K562 (cell line): ENCODE results near the gene PPM1N. TPM values are rescaled to one million over a fixed set of nuclear protein-coding genes. Genes with fewer than 3 reads are reported as not detected.
A peak's percentile ranks its signal among the peaks of the same experiment; 100 is the strongest.

ENCODE experiments used
- ATAC-seq: fragments of 200-7000 bp; cut with Tn5 transposase; 3 replicates; pipeline ENCODE4 v1.9.1; 2020; ENCODE audit warnings: moderate library complexity
- BruUV-seq: library from RNA; stranded (reverse); fragments of 400-500 nt; replicated peaks from 2 replicates; lab custom pipeline; 2021; lab: Mats Ljungman, UMichigan
- CTCF ChIA-PET: fragments of 300-600 bp; formaldehyde crosslinking; extraction: SDS; loops from one replicate; lab custom pipeline; 2021; ENCODE audit warnings: low intra/inter-chr PET ratio; lab: Yijun Ruan, JAX
- POLR2A ChIA-PET: fragments of 300-600, 350-650 bp; sonication (Branson Sonifier 250); formaldehyde crosslinking; extraction: SDS; loops from one replicate; lab custom pipeline; 2021; ENCODE audit warnings: antibody characterized with exemption, inconsistent platforms; lab: Yijun Ruan, JAX
- DNase-seq, 4 experiments: peaks; one replicate each; pipeline versions ENCODE4 v3.0.0 to v3.0.0-alpha.2; 2011 to 2018; ENCODE audit warnings: low spot score in 3 of 4, mixed read lengths in 3 of 4; ENCODE audit errors: extremely low read depth in 1 of 4
- FAIRE-seq: peaks from 2 replicates; lab custom pipeline; 2011; peaks lifted over from hg19 to GRCh38; lab: Jason Lieb, UNC
- H2AFZ ChIP-seq: 2 replicates; pipeline ENCODE4 v1.6.0; 2011; ENCODE audit warnings: low read depth, low read length, control low read depth, inconsistent platforms
- H3K27ac ChIP-seq: fragments of 200-600 bp; 3 replicates; pipeline ENCODE4 v1.8.0; 2011; ENCODE audit warnings: low read depth, mild to moderate bottlenecking, control low read depth, inconsistent platforms, low read length, moderate library complexity, mixed read lengths; ENCODE audit errors: extremely low read depth
- H3K27me3 ChIP-seq, 2 experiments: fragments of 300-600 bp in 1 of 2; 2 replicates in 1 of 2; 3 replicates in 1 of 2; pipeline versions ENCODE4 v1.6.0 to v1.8.0; 2011; ENCODE audit warnings: inconsistent platforms in 2 of 2, low read length in 2 of 2, mild to moderate bottlenecking in 1 of 2, mixed read lengths in 1 of 2, moderate library complexity in 1 of 2; ENCODE audit not compliant: control insufficient read depth in 2 of 2, insufficient read depth in 2 of 2
- H3K36me3 ChIP-seq: fragments of 300-600 bp; 3 replicates; pipeline ENCODE4 v1.8.0; 2011; ENCODE audit warnings: mild to moderate bottlenecking, low read length, inconsistent platforms; ENCODE audit not compliant: control insufficient read depth, insufficient read depth
- H3K4me1 ChIP-seq, 2 experiments: fragments of 200-600 bp in 1 of 2; replicated peaks in 1 of 2; 2 replicates in 1 of 2; 3 replicates in 1 of 2; pipeline versions ENCODE4 v1.5.1 to v1.8.0; 2011; ENCODE audit warnings: inconsistent platforms in 2 of 2, low read length in 2 of 2, mild to moderate bottlenecking in 1 of 2, mixed read lengths in 1 of 2, moderate library complexity in 1 of 2; ENCODE audit not compliant: control insufficient read depth in 2 of 2, insufficient read depth in 2 of 2
- H3K4me2 ChIP-seq: 2 replicates; pipeline ENCODE4 v1.6.1; 2011; ENCODE audit warnings: low read length, control low read depth, inconsistent platforms, mixed read lengths; ENCODE audit not compliant: insufficient read depth
- H3K4me3 ChIP-seq: fragments of 200-600 bp; sonication (generic), shearing (Covaris generic); 2 replicates; pipeline ENCODE4 v1.5.1; 2016; ENCODE audit warnings: control low read depth, inconsistent platforms
- H3K79me2 ChIP-seq: fragments of 200-600 bp; 3 replicates; pipeline ENCODE4 v1.8.0; 2011; ENCODE audit warnings: low read length, inconsistent platforms; ENCODE audit not compliant: control insufficient read depth, insufficient read depth
- H3K9ac ChIP-seq, 2 experiments: 2 replicates each; pipeline versions ENCODE4 v1.6.0 to v1.6.1; 2011; ENCODE audit warnings: low read depth in 2 of 2, low read length in 2 of 2, control low read depth in 1 of 2, inconsistent platforms in 1 of 2, mild to moderate bottlenecking in 1 of 2, mixed read lengths in 1 of 2; ENCODE audit not compliant: insufficient read depth in 1 of 2
- H3K9me1 ChIP-seq: one replicate; pipeline ENCODE4 v1.6.0; 2011; ENCODE audit warnings: inconsistent platforms, mild to moderate bottlenecking, low read length, moderate library complexity; ENCODE audit not compliant: control insufficient read depth, insufficient read depth
- H3K9me3 ChIP-seq: replicated peaks from 2 replicates; pipeline ENCODE4 v1.5.1; 2011; ENCODE audit warnings: low read depth, low read length, inconsistent platforms; ENCODE audit not compliant: control insufficient read depth, insufficient read depth
- H4K20me1 ChIP-seq: replicated peaks from 2 replicates; pipeline ENCODE4 v1.6.1; 2011; ENCODE audit warnings: low read length, inconsistent platforms, mixed read lengths; ENCODE audit not compliant: control insufficient read depth, insufficient read depth
- SPI1 ChIP-seq: IDR thresholded peaks from 2 replicates; pipeline ENCODE4 v1.6.1; 2011; ENCODE audit warnings: low read depth, low read length, control low read depth, borderline replicate concordance
- TSHZ1 ChIP-seq: fragments of 250-450 bp; sonication (Bioruptor Pico); IDR thresholded peaks from 2 replicates; pipeline ENCODE4 v1.4.0; 2020; ENCODE audit warnings: mild to moderate bottlenecking, moderate library complexity
- WGBS: fragments of 100-300 bp; shearing (Covaris generic); methylation state at CpG from one replicate; pipeline ENCODE4 v1.1.6; 2016; ENCODE audit warnings: low coverage, mixed read lengths; ENCODE audit not compliant: insufficient coverage; ENCODE audit errors: missing lambda C conversion rate; 5-methylcytosine and 5-hydroxymethylcytosine counted together
- in situ Hi-C: fragments of 300-500 bp; cut with MboI; formaldehyde crosslinking; loops from 4 replicates; pipeline ENCODE4 v1.15.0; 2018; ENCODE audit warnings: inconsistent platforms, mixed read lengths
- intact Hi-C: fragments of 100-400 bp; cut with micrococcal nuclease; formaldehyde crosslinking; loops from 2 replicates; pipeline ENCODE4 v1.14.2; 2022
- polyA plus RNA-seq, 8 experiments: library from polyadenylated mRNA; depleted of rRNA in 4 of 8; stranded (reverse) in 5 of 8; unstranded in 3 of 8; fragments of >200 nt; fragmentation: Nextera tagmentation in 2 of 8; fragmentation: Illumina TruSeq in 1 of 8; extraction: Ambion mirVana in 2 of 8; extraction: Trizol in 1 of 8; gene quantifications; 2 replicates each; pipeline versions ENCODE4 v1.2.1 to v1.2.3, GENCODE V29; 2011 to 2014; ENCODE audit warnings: inconsistent platforms in 1 of 8, missing spikeins in 1 of 8
- total RNA-seq, 7 experiments: library from RNA; depleted of rRNA in 6 of 7; stranded (reverse); fragments of >200 nt in 6 of 7; fragmentation: Illumina TruSeq in 2 of 7; extraction: Trizol in 2 of 7; gene quantifications; 2 replicates each; pipeline versions ENCODE4 v1.2.1 to v1.2.3, GENCODE V29; 2011 to 2021; ENCODE audit warnings: low replicate concordance in 1 of 7

The PPM1N gene
- total and polyA plus RNA-seq, 9 of the 15 experiments (the other 6 are each of a cell fraction or from before 2014, with no cell fraction given): 4.5 to 15.6 (median 8.7) TPM

DNA sequence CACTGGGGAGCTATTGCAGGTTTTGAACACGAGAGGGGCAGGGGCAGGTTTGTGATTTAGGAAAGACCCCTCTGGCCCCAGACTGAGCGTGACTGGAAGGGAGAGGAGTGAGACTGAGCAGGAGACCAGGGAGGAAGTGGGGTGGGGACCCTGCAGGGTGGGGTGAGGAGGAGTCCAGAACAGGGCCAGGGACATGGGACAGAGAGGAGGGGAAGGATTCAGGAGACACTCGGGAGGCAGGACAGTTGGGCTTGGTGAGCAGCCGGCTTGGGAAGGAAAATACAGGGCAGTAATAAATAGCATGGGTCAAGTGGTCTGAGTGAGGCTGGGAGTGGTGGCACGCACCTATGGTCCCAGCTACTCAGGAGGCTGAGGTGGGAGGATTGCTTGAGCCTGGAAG, 21.1 kb upstream of the PPM1N start:
- H3K4me1 ChIP-seq: peaks cover 10 to 15% of the 10 kb centered on the region in 2 experiments; a peak in 4 of 5 replicates
- FAIRE-seq: no peak
- WGBS: 49% methylated on average over 4 of the region's 5 CpGs
- peak overlapping the region in 1 of 2 experiments; percentile 65; a peak in 1 of 4 replicates for H3K9ac ChIP-seq
- peak overlapping the region; percentile 23; the same call in 1 of the 2 replicates for H2AFZ ChIP-seq
- H3K4me3 ChIP-seq: no peak overlapping the region
- H3K79me2 ChIP-seq: no peaks in the 10 kb centered on the region
- H3K27ac ChIP-seq: no peak overlapping the region
- H3K4me2 ChIP-seq: no peak overlapping the region; the same call in 1 of the 2 replicates
- no peaks in the 10 kb centered on the region for H3K36me3 ChIP-seq
- no peaks in the 10 kb centered on the region for H4K20me1 ChIP-seq
- CTCF ChIA-PET: interaction anchor here (0.8 to 6.9 kb wide), 4 partner anchors 37 to 53 kb away, joined by 3 to 179 read pairs (median 45); no protein-coding TSS in a partner anchor
- no peaks in the 10 kb centered on the region for H3K9me3 ChIP-seq
- in situ Hi-C loops (loop anchor here (5.0 kb wide), 1 partner anchor 35 kb away; no protein-coding TSS in a partner anchor), intact Hi-C loops (no loop called here)
- TF ChIP-seq SPI1 (peak; percentile 42; the same call in 1 of the 2 replicates), TSHZ1 (no peak)
- H3K27me3 ChIP-seq: no peaks in the 10 kb centered on the region
- POLR2A ChIA-PET: interaction anchor here (0.6 to 3.0 kb wide), 4 partner anchors 9 to 305 kb away, joined by 3 to 37 read pairs (median 6); partner anchors contain the start of gene FOSB
- BruUV-seq: no TSS peak
- H3K9me1 ChIP-seq: no peaks in the 10 kb centered on the region
- DNase-seq: no peak
- no peak for ATAC-seq
